ENCODE data around the gene RUBCN.
"Not testable (repeated sequence)": the region's sequence is repeated elsewhere in the genome, so short reads cannot be mapped to it uniquely, and the experiment has no call there.

RUBCN gene

DNA sequence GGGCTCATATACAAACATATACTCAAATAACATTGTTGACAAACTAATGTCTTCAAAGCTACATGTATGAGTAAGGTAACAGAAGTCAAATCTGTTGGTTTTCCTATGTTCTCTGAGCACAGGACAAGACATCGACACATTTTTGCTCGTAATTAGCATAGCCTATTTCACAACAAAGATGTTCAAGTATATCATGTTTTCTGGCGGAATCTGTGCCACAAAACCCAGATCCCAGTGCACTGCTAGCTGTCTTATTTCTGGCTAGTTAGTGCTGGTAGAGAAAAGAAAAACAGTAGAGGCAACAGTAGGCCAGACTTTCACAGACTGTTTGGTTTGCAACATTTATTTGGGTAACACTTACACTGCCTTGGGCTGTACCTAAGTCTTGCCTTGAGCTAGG lies 51.2 kb downstream of the RUBCN start:
- DNase-seq (ENCODE audit: low read depth) = no peak

DNA sequence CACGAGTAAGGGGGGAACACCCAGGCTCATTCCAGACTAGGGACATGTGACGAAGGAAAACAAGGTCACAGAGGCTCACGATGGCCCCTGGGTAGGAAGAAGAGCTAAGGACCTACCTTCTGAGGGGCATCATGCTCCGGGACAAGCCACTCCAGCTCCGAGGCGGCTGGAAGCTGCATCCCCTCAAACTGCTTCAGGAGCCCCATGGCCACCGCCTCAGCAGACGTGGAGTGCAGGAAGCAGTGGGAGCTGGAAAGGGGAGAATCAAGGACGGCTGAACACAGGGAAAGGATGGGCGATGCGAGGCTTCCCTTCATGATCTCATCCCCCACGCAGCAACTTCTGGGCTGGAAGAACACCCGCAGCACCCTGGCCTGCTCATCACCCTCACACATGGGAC lies 53.5 kb downstream of the RUBCN start:
- no peak for DNase-seq (ENCODE audit: low read depth)

DNA sequence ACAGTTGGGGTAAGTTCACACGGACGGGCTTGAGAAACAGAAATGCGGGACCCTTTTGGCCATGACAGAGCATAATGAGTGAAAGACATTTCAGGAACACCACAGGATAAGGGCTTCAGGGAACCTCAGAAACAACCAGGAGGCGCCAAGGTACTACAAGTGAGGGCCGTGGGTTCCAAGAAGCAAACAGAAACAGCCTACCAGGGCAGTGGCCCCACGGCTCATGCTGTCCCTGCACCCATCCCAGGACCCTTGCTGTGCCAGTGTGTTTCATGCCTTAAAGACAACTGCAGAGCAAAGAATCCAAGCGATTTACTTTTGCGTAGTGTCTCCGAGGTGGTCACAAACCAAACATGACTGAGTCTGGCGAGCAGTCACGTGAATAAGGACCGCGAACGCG lies 54.0 kb downstream of the RUBCN start:
- DNase-seq (ENCODE audit: low read depth) = no peak

DNA sequence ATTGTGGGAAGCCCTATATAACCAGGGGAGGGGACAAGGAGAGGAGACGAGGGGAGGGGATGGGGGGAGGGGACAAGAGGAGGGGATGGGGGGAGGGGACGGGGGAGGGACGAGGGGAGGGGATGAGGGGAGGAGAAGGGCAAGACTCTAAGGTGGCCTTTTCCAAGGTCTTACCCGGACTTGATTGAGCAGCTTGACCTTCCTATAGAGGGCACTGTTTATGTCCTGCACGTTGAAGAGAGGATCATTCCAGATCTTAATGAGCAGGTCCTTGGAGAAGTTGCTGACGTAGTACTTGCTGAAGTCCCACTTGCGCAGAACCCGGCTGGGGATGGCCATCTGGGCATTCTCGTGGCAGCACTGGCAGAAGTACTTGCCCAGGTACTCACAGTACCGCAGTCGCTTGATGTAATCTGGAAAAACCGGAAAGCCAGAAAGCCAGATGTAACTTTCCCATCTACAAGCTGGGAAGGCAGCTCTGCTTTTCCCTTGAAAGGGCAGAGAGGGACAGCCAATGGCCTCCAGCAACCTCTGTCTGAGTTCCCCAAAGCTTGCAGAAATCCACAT lies 55.7 kb downstream of the RUBCN start:
- no peak for DNase-seq (ENCODE audit: low read depth)

DNA sequence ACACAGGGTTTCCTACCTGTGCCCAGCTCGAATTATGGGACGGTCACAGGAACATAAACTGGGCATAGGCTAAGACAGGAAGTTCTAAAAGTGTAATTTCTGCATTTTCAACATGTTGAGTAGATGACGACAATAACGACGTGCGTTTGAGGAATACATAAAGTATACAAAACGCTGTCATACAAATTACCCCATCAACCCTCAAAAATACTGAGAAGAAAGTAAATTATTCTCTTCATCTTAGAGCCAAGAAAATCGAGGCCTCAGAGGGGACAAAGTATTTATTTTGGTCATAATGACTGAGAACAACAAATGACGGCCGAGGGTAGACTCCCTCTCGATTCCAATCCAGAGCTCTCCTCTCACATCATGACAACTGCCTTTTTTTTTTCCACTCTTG lies 60.8 kb downstream of the RUBCN start:
- DNase-seq (ENCODE audit: low read depth) = no peak

DNA sequence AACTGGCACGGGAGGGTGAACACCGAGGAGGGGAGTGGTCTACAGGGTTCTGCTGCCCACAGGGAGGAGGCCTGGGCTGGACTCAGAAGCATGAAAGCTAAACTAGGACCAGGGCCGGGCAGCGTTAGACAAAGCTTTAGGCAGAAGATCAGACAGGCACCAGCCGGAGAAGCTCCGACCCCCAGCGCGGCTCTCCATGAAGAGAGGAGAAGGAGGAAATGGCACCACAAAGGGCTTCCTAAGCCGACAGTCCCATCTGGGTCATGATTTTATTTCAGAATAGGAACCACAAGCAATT lies 61.2 kb downstream of the RUBCN start:
- DNase-seq (ENCODE audit: low read depth) = no peak

DNA sequence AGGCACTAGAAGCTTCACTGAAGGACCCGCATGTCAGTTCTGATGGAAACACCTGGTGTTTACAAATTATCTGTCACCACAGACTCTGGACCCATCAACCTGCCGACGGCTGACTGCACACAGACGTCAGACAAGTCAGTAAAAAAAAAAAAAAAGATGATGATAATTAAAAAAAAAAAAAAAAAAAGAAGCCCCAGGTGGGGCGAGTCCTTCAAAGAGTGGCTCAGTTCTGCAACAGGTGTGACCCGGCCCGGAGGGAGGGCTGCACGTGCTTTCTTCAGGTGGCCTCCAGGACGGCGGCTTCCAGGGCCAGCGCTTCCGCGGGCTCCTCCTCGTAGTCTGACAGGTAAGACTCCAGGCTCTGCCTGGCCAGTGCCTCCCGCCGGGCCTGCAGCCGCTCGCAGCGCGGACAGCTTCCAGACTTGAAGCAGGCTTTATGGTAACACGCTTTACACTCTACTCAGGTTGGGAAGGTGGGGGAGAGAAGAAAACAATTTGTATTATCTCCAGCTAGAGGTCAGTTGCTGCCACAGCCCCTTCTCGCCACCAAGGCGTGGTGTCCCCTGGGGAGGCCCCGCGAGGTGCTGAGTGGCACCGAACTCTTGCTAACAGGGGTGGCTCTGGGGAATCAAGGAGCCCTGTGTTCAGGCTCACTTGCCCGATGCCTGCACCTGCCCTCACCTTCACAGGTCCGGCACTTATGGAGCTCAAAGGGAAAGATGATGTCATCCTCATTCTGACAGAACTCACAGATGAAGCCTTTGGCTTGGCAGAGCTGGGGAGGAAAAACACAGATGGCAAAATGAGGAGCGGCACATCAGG lies 61.8 kb downstream of the RUBCN start:
- DNase-seq (ENCODE audit: low read depth) = no peak

DNA sequence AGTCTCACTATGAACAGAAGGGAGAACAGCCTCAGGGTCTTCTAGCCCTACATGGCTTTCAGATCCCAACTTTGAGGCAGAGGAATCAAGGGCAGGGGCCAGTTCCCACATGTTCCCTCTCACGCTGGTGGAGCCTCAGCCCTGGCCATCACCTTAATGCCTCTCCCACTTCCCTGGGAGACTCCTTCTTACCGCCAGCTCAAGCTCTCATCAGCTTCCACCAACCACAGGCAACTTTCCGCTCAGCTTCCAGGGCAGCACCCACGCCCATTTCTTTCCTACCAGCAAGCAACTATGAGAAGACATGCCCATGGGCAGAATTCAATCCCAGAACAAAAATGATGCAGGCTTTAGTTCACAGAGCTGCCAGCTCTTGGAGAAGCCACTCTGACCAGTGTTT lies 63.5 kb downstream of the RUBCN start:
- DNase-seq (ENCODE audit: low read depth) = no peak

DNA sequence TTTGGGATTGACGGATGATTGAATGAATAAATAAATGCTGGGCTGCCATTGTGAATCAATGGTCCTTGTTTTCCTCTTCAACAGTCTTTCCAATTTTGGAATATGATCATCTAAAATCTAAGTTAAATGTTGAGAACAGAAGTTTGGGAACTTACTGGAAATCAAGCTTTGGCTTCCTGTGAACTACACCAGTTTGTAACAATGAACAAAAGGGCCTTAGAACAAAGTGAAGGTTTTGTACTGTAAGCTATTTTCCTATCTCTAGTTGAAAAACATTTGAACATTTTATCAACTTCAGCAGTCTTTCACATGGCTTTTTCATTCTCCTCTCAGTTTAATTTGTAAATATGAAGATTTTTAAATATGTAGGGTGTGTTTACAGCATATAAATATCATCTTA lies 66.3 kb downstream of the RUBCN start:
- DNase-seq (ENCODE audit: low read depth) = no peak

DNA sequence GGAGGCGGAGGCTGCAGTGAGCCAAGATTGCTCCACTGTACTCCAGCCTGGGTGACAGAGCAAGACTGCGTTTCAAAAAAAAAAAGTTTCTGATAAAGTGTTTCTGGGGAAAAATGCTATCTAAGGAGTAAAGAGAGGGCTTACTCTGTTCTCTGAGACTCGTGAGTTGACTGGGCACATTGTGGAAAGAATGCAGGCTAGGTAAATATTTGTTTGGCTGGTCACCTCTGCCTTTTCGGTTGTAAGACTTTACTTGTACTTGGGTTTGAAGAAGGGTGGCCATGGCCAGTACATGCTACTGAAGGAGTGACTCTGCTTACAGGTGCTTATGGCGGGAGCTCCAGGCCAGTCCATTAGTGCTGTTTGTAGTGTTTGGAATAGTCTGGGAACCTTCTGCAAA lies 68.7 kb downstream of the RUBCN start:
- no peak for DNase-seq (ENCODE audit: low read depth)

DNA sequence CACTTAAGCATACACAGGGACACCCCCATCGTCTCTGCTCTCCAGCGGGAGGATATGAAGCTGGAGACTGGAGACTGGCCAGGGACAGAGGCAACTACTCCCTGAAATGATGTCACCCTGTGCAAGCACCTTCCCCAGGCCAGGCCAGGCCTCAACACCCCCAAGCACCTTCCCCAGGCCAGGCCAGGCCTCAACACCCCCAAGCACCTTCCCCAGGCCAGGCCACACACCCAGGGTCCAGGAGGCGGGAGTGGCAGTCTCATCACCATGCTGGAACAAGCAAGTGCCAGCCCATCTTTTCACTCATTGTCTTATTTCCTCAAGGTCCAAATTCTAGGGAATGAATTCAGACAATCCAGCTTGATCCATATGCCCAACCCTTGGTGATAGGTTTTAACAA lies 69.4 kb downstream of the RUBCN start:
- DNase-seq (ENCODE audit: low read depth) = not testable (repeated sequence)

DNA sequence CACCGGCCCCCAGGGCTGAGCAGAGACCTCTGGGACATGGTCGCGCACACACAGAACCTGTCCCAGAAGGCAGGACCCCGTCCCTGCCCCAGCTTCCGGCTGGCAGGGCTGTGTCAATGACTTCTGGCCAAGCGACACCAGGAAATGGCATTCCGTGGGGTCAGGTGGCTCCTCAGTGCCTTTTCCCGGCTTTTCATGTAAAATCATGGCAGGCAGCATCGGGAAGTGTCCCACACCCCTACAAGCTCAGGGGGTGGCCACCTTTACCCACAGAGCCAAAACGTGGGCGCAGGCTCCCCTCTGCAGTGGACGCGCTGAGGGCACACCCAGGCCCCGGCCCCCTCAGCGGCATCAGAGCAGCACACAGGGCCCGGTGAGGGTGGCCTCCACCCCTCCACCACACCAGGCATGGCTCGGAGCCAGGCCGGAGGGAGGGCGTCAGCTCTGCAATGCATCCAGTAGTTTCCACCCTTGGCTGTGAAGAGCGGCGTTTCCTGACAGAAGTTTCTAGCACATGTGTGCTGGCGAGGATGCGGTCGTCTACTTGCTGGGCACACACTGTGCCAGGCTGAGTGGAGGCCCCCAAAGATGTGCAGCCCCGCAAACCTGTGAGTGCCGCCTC lies 70.4 kb downstream of the RUBCN start:
- DNase-seq (ENCODE audit: low read depth) = not testable (repeated sequence)

DNA sequence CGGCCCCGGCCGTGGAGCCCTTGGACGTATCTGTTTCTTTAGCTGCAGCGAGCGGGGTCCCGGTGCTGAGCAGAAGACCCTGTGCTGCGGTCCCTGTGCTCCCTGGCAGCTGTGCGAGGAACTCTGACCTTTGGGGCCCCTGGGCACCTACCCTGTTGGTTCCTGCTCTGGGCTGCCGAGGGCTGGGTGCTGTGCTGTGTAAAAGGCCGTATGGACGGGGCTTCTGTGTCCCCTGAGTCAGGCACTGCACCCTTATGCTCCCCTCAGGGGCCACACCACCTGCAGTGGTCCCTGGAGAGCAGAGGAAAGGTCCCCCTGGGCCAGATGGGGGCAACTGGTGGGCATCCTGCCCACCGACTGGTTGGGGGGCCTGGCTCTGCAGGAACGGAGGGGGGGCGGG lies 71.2 kb downstream of the RUBCN start:
- not testable (repeated sequence) for DNase-seq (ENCODE audit: low read depth)

DNA sequence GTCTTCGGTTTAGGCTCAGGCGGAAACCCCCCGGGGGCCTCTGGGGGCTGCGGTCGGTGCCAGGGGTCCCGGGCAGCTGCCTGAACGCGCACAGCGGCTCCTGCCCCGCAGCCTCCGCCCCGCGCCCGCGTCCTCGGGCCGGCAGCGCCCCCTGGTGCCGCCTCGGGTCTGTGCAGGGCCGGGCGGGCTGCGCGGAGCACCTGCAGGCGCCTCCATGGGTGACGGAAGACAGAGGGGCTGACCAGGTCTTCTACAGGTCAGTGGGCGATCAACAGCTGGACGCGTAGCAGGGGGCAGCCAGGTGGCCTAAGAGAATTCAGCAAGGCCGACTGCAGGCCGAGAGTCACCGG lies 71.6 kb downstream of the RUBCN start:
- DNase-seq (ENCODE audit: low read depth) = not testable (repeated sequence)

DNA sequence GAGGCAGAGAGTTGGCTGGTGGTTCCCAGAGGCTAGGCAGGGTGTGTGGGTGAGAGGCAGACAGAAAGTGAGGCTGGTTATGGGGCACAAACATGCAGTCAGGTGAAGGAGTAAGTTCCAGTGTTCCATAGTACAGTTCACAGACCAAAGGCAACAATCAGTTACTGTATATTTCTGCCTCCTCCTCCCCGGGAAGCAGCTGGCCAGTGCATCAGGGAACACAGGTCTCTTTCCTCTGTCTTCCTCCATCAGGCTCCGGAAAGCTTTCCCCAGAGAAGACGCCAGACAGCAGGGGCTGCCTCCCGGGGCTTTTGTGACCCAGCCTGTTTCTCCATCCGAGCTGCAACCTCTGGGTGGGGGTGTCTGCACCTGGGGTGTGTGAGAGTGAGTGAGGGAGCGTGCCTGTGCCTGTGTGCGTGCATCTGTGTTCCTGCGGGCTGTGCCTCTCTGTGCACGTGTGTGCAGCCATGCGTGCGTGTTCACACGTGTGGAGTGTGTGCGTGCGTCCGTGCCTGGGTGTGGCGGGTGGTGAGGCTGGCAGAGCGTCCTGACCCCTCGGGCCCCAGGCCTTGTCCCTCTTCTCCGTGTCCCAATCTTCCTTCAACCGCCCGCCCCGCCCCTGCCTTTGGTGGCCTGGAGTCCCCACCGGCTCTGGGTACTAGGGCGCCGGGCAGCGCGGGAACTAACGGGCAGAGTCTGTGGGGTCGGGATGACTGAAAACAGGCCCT lies 72.1 kb downstream of the RUBCN start:
- not testable (repeated sequence) for DNase-seq (ENCODE audit: low read depth)

DNA sequence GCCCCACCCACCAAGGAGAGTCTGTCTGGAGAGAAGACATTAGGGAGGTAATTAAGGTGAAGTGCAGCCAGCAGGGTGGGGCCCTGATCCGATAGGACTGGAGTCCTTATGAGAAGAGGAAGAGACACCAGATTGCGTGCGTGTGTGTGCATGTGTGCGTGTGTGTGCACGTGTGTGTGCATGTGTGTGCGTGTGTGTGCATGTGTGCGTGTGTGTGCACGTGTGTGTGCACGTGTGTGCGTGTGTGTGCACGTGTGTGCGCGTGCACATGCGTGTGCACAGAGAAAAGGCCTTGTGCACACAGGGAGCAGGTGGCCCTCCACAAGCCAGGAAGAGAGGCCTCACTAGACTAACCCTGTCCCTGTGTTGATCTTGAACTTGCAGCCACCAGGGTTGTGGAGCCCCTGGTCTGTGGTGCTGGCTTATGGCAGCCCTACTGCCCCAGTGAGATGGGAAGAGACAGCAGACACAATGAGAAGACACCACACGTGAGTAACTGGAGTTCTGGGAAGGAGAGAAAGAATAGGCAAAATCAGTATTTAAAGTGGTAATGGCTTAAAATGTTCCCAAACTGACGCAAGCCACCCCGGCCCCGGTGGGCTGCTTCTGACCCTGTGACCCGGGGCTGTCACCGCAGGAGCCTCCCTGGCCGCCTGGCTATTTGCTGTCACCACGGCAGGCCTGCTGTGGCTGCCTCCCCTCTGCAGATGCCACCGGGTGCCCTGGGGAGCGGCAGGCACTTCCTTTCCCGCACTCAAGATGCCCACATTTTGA lies 73.2 kb downstream of the RUBCN start:
- not testable (repeated sequence) for DNase-seq (ENCODE audit: low read depth)

DNA sequence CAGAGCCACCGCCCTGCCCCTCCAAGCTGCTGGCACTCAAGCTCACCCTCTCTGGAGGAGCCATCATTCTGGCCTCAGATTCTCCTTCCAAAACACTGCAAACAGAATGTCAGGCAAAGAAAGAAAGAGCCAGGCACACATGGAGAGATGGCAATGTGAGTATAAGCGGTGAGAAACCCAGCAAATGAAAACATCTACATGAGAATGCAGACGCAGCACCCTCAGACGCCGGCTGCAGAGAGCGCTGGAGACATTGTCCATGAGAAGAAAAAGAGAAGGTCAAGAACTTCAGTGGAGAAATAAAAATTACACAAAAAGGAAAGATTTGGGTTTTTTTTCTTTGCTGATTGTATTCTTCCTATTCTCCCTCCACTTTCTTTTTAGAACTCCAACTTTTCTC lies 74.4 kb downstream of the RUBCN start:
- DNase-seq (ENCODE audit: low read depth) = not testable (repeated sequence)

DNA sequence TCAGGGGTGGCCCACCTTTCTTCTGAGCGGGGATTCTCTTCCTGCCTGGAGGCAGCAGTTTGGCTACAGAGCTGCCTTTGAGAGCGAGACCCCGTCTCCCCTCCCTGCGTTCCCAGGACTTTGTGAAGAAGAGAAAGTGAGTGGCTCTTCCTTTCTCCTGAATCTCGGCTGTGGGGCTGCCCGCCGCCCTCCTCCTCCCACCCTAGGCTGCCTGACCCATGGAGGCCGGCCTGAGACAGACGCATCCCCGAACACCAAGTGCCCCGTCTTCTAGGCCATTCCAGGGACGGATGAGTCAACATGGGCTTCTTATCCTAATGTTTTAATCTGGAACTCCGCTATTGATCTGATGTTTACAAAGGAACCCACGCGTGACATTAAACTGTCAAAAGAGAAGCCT lies 74.8 kb downstream of the RUBCN start:
- not testable (repeated sequence) for DNase-seq (ENCODE audit: low read depth)

DNA sequence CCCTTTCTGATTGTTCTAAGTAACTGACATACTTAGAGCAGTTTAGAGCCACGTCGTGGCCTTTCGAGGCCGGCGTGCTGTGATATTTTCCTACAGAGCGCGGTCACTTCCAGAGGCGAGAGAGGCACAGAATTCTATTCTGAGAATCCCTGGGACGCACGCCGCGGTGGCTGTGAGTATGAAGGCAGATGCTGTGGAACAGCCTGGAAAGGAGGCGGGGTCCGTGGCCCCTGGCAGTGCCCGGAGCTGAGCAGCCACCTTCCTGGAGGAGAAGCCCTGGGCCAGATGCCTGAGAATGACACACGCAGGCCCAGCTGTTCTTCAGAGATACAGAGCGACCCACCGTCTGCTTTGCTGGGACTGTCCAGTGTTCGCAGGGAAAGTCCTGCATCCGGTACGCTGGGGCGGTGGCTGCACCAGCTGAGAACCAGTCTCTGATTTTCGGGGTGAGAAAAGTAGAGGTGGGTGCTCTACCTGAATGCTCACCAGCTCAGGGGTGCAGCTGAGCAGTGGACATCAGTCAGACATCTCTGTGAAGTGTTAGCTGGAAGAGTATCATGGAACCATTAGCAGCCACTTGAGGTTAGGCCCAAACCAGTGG lies 75.4 kb downstream of the RUBCN start:
- not testable (repeated sequence) for DNase-seq (ENCODE audit: low read depth)

DNA sequence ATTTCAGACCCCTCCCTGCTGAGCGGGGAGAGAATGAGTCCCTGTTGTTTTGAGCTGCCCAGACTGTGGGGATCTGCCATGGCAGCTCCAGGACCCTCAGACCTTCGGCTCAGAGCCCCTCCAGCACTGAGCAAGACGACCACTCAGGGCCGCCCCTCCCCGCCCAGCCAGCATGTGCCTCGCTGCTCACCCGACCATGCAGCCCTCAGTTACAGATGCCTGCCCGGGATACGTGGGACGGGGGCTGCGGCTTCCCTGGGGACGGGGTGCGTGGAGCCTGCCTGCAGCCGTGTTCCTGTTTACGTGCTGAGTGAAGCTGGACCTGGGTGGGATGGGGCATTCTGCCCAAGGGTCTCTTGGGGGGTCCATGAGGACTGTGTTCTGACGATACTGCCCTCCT lies 77.0 kb downstream of the RUBCN start:
- not testable (repeated sequence) for DNase-seq (ENCODE audit: low read depth)

DNA sequence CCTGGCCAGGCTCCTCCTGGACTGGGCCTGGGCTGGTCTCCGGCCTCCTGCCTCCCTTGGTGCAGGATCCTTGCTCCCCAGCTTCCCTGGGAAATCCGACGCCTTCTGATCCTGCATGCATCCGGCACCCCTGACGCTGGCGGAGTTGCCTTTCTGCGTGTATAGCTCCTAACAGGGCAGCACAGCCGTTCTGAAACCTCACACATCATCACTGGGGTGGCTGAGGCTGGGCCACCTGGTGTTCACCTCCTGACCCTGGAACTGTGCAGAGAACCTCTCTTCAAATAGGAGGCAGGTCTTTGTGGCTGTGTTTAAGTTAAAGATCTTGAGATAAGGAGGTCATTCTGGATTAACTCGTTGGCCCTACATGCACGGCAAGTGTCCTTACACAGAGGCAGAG lies 77.6 kb downstream of the RUBCN start:
- not testable (repeated sequence) for DNase-seq (ENCODE audit: low read depth)

DNA sequence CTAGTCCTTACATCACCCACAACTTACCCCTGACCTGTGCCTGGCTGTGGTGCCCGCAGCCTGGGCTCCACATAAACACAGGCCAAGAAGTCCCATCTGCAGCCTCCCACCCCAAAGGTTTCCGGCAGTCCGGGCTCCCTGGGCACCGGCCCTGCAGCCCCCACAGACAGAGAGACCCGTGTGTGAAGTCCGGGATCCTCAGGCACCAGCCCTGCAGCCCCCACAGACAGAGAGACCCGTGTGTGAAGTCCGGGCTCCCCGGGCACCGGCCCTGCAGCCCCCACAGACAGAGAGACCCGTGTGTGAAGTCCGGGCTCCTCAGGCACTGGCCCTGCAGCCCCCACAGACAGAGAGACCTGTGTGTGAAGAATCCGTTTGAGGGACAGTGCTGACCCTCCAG lies 78.0 kb downstream of the RUBCN start:
- not testable (repeated sequence) for DNase-seq (ENCODE audit: low read depth)
